22Rv1 (cell line): ENCODE data around the gene NLK.
"Not testable (repeated sequence)": the region's sequence is repeated elsewhere in the genome, so short reads cannot be mapped to it uniquely, and the experiment has no call there.

Experiments
- H3K27ac ChIP-seq: fragments of 450-650 bp; 2 replicates; pipeline ENCODE4 v1.5.1; 2017
- ZFX ChIP-seq: fragments of 450-650 bp; IDR thresholded peaks from 2 replicates; pipeline ENCODE4 v1.6.1; 2017; ENCODE audit warnings: antibody characterized with exemption, borderline replicate concordance
- TF ChIP-seq, protein P1 (sequence below): fragments of 450-650 bp; IDR thresholded peaks from 2 replicates; pipeline ENCODE4 v1.5.1; 2017; ENCODE audit warnings: mild to moderate bottlenecking

Gene NLK

DNA sequence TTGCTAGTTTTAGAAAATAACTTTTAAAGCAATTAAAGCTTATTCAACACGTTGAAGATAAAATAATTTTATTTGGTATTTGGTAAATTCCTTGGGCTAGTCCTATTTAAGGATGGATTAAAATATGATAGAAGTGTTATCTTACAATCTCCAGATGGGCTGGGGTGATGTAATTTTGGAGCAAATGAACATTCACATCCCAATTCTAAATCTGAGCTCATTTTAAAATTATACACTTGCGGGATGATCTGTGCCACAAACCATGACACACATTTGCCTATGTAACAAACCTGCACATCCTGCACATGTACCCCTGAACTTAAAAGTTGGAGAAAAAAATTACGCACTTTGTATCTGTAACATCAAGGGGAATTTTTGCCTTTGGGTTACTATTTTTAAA is 31.5 kb downstream of the NLK start:
- TF ChIP-seq, protein P1, sequence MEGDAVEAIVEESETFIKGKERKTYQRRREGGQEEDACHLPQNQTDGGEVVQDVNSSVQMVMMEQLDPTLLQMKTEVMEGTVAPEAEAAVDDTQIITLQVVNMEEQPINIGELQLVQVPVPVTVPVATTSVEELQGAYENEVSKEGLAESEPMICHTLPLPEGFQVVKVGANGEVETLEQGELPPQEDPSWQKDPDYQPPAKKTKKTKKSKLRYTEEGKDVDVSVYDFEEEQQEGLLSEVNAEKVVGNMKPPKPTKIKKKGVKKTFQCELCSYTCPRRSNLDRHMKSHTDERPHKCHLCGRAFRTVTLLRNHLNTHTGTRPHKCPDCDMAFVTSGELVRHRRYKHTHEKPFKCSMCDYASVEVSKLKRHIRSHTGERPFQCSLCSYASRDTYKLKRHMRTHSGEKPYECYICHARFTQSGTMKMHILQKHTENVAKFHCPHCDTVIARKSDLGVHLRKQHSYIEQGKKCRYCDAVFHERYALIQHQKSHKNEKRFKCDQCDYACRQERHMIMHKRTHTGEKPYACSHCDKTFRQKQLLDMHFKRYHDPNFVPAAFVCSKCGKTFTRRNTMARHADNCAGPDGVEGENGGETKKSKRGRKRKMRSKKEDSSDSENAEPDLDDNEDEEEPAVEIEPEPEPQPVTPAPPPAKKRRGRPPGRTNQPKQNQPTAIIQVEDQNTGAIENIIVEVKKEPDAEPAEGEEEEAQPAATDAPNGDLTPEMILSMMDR, result no peak
- no peak for TF ChIP-seq ZFX

GRCh38 chr17:28076144-28076543 is 33.7 kb downstream of the NLK start:
- H3K27ac ChIP-seq, result no peak overlapping the region
- TF ChIP-seq, protein P1, result no peak
- TF ChIP-seq ZFX, result no peak

More for the DNA sequence above, 31.5 kb downstream of the NLK start:
- no peak overlapping the region for H3K27ac ChIP-seq

DNA sequence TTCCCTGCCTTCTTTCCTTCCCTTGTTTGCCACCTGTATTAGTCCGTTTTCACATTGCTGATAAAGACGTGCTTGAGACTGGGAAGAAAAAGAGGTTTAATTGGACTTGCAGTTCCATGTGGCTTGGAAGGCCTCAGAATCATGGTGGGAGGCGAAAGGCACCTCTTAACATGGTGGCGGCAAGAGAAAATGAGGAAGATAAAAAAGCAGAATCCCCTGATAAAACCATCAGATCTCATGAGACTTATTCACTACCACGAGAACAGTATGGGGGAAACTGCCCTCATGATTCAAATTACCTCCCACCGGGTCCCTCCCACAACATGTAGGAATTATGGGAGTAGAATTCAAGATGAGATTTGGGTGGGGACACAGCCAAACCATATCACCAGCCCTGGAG is 34.7 kb downstream of the NLK start:
- H3K27ac ChIP-seq, result not testable (repeated sequence)

- no peak overlapping the region for H3K27ac ChIP-seq
- TF ChIP-seq, protein P1, result no peak
- no peak for TF ChIP-seq ZFX
Observed at GRCh38 chr17:28078341-28079229, 36.1 kb downstream of the NLK start.

- no peak overlapping the region for H3K27ac ChIP-seq
- no peak for TF ChIP-seq ZFX
- TF ChIP-seq, protein P1, result no peak
Observed at GRCh38 chr17:28081467-28081866, 39.0 kb downstream of the NLK start.

DNA sequence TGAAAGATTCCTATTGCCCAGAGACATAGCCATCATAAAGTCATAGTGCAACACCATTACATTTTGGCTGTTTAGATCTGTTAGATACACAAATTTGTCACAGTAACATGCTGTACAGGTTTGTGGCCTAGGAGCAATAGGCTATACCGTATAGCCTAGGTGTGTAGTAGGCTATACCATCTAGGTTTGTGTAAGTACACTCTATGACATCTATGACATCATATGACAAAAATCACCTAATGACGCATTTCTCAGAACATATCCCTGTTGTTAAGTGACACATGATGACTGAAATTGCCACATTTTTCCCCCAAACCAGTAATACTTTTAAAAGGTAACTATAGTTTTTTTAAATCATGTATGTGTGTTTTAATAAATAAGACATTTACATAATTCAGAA is 43.3 kb downstream of the NLK start:
- TF ChIP-seq, protein P1, result no peak
- TF ChIP-seq ZFX, result no peak

DNA sequence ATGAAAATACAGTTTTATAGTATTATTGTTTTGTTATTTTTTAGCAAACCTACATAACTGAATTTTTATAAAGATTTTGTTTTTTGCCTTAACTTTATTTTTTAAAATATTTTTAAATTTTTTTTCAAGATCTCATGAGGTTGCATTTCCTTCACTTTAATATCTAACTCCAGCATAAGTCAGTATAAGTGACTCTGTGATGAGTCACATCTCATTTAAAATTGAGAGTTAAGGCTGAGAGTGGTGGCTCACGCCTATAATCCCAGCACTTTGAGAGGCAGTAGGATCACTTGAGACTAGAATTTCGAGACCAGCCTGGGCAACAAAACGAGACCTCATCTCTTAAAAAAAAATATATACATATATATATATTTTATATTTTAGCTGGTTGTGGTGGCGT is 44.0 kb downstream of the NLK start:
- H3K27ac ChIP-seq, result no peak overlapping the region
- no peak for TF ChIP-seq ZFX
- TF ChIP-seq, protein P1, result no peak

More for the DNA sequence above, 43.3 kb downstream of the NLK start:
- no peak overlapping the region for H3K27ac ChIP-seq
